Measurements from ENCODE around the gene LZTFL1. TPM values are rescaled to one million over a fixed set of nuclear protein-coding genes. Genes with fewer than 3 reads are reported as not detected.

LZTFL1 gene
- polyA plus RNA-seq, 3 donors: 55.3 to 61.9 (median 55.6) TPM

- no peak for DNase-seq
Measured at GRCh38 chr3:45819543-45819942, 22.4 kb downstream of the LZTFL1 start.

- DNase-seq: no peak
Measured at GRCh38 chr3:45817831-45818522, 23.9 kb downstream of the LZTFL1 start.

- DNase-seq: no peak
Measured at GRCh38 chr3:45816544-45816943, 25.4 kb downstream of the LZTFL1 start.

GRCh38 chr3:45814322-45814721, 27.6 kb downstream of the LZTFL1 start:
- DNase-seq: no peak

GRCh38 chr3:45807681-45808540, 34.0 kb downstream of the LZTFL1 start:
- DNase-seq: no peak

GRCh38 chr3:45807133-45807532, 34.8 kb downstream of the LZTFL1 start:
- DNase-seq: no peak

GRCh38 chr3:45806072-45806471, 35.8 kb downstream of the LZTFL1 start:
- DNase-seq: no peak

- no peak for DNase-seq
Measured at GRCh38 chr3:45803252-45803935, 38.5 kb downstream of the LZTFL1 start.

GRCh38 chr3:45802146-45802545, 39.8 kb downstream of the LZTFL1 start:
- no peak for DNase-seq

- no peak for DNase-seq
Measured at GRCh38 chr3:45800611-45801010, 41.3 kb downstream of the LZTFL1 start.

GRCh38 chr3:45799586-45799985, 42.3 kb downstream of the LZTFL1 start:
- no peak for DNase-seq

GRCh38 chr3:45798034-45798433, 43.9 kb downstream of the LZTFL1 start:
- no peak for DNase-seq

GRCh38 chr3:45796902-45797637, 44.8 kb downstream of the LZTFL1 start:
- DNase-seq: no peak

GRCh38 chr3:45795882-45796765, 45.8 kb downstream of the LZTFL1 start, which contains the start of gene SLC6A20:
TSS of gene SLC6A20 (minus strand) at chr3:45796536. CDS start at chr3:45796419, 117 bp downstream.
- DNase-seq: no peak

GRCh38 chr3:45795509-45795881, 46.4 kb downstream of the LZTFL1 start:
- DNase-seq: no peak

- no peak for DNase-seq
Measured at GRCh38 chr3:45794660-45795059, 47.3 kb downstream of the LZTFL1 start.

GRCh38 chr3:45794177-45794560, 47.8 kb downstream of the LZTFL1 start:
- no peak for DNase-seq

GRCh38 chr3:45793482-45794176, 48.3 kb downstream of the LZTFL1 start:
- no peak for DNase-seq

GRCh38 chr3:45792516-45793172, 49.3 kb downstream of the LZTFL1 start:
- no peak for DNase-seq

GRCh38 chr3:45792036-45792435, 49.9 kb downstream of the LZTFL1 start:
- no peak for DNase-seq

Measured in renal pelvis (tissue), 4 donors.